ENCODE measurements around the gene TMED10. TPM values are rescaled to one million over a fixed set of nuclear protein-coding genes. Genes with fewer than 3 reads are reported as not detected.
A peak's percentile ranks its signal among the peaks of the same experiment; 100 is the strongest.

Gene TMED10
- total and polyA plus RNA-seq, 2 of the 13 experiments (the other 11 are each of a cell fraction or from before 2014, with no cell fraction given), result 311 to 377 TPM

DNA sequence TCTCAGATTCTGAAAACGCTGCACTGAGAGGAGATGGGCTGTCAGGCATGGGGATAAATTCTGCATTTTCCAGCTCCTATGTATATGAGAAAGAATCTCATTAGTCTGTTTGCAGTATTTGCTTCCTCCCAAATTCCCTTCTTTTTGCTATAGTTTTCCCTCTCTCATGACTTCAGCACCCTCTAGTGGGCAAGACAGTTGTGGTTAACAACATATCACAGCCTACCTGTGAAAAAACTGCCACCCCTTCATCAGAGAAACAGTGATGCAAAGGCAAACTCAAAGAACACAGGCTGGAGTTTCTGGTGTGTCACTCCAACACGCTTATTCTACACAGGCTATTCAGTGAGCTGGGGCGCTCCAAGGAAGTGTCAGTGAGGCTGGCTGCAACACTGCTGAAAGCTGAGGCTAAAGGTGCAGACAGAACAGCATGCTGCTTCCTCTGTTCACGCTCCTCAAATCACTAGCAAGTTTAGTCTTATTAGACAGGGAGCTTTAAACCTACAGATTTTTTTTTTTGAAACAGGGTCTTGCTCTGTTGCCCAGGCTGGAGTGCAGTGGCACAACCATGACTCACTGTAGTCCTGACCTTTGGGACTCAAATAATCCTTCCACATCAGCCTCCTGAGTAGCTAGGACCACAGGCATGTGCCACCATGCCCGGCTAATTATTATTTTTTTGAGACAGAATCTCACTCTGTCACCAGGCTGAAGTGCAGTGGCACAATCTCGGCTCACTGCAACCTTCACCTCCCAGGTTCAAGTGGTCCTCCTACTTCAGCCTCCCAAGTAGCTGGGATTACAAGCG, 87.6 kb downstream of the TMED10 start (continued):
- TF ChIP-seq, protein P1, sequence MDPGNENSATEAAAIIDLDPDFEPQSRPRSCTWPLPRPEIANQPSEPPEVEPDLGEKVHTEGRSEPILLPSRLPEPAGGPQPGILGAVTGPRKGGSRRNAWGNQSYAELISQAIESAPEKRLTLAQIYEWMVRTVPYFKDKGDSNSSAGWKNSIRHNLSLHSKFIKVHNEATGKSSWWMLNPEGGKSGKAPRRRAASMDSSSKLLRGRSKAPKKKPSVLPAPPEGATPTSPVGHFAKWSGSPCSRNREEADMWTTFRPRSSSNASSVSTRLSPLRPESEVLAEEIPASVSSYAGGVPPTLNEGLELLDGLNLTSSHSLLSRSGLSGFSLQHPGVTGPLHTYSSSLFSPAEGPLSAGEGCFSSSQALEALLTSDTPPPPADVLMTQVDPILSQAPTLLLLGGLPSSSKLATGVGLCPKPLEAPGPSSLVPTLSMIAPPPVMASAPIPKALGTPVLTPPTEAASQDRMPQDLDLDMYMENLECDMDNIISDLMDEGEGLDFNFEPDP (CRISPR knock-in tag; conservative IDR thresholded peaks at IDR 0.05), result 0 out of 2 replicates have a peak, but pooled peaks have one; percentile 15
- TF ChIP-seq, protein P2, sequence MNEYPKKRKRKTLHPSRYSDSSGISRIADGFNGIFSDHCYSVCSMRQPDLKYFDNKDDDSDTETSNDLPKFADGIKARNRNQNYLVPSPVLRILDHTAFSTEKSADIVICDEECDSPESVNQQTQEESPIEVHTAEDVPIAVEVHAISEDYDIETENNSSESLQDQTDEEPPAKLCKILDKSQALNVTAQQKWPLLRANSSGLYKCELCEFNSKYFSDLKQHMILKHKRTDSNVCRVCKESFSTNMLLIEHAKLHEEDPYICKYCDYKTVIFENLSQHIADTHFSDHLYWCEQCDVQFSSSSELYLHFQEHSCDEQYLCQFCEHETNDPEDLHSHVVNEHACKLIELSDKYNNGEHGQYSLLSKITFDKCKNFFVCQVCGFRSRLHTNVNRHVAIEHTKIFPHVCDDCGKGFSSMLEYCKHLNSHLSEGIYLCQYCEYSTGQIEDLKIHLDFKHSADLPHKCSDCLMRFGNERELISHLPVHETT (CRISPR knock-in tag; conservative IDR thresholded peaks at IDR 0.05), result no peak
- TF ChIP-seq RAD21 (CRISPR knock-in tag; IDR thresholded peaks at IDR 0.05), result peak; percentile 84

DNA sequence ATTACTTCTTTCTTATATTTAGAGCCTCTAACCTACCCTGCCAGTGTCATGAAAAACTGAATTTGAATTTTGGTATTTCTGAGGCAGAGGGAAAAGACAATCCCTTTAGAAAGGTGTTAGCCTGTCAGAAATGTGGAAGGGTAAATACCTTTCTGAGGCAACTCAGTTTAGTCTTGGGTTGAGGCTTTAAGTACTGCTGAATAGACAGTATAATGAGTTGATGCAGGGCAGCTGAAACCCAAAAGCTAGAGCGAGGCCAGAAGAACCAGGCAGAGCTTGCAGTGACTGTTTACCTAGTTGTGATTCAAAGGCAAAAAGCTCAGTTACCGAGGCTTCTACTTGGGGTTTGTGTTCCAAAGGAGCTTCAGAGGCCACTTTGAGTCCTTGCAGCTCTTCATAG, 88.3 kb downstream of the TMED10 start:
- H3K36me3 ChIP-seq (replicated peaks in 1 of 2; ENCODE audit: control insufficient read depth in 1 of 2, insufficient read depth in 2 of 2, low read length in 2 of 2), result peaks cover 12 to 42% of the 10 kb centered on the region in 2 experiments
- H3K9ac ChIP-seq (ENCODE audit: insufficient read depth, low read depth, low read length), result no peak overlapping the region
- no peaks in the 10 kb centered on the region for H4K20me1 ChIP-seq (ENCODE audit: insufficient read depth, low read length)
- H2AFZ ChIP-seq (ENCODE audit: low read length), result no peak overlapping the region
- no peaks in the 10 kb centered on the region for H3K27me3 ChIP-seq (ENCODE audit: control insufficient read depth in 1 of 2, insufficient read depth in 2 of 2, low read length in 2 of 2)
- no peaks in the 10 kb centered on the region for H3K4me1 ChIP-seq (ENCODE audit: insufficient read depth, low read length)
- intact Hi-C loops (cut with micrococcal nuclease; ENCODE audit: unreplicated experiment), result loop anchor here (1.0 kb wide), 2 partner anchors 142 to 174 kb away; no protein-coding TSS in a partner anchor
- ChIA-PET POLR2A (interaction anchor here (1.1 to 1.3 kb wide), 3 partner anchors 143 to 166 kb away, joined by 3 read pairs; partner anchors contain the start of gene RPS6KL1), CTCF (ENCODE audit: low intra/inter-chr PET ratio, low total read pairs) (interaction anchor here (2.7 to 2.8 kb wide), 2 partner anchors 142 to 174 kb away, joined by 11 to 44 read pairs; no protein-coding TSS in a partner anchor)
- WGBS (ENCODE audit: low lambda C conversion rate), result 91% methylated on average over 2 of the region's 2 CpGs
- no peak overlapping the region for H3K4me3 ChIP-seq (replicated peaks in 1 of 3; ENCODE audit: insufficient read depth in 1 of 3, low read depth in 2 of 3, low read length in 3 of 3)
- no peaks in the 10 kb centered on the region for H3K79me2 ChIP-seq (ENCODE audit: insufficient read depth, low read length)
- TF ChIP-seq MAFK (conservative IDR thresholded peaks at IDR 0.05 in 1 of 2, IDR thresholded peaks at IDR 0.05 in 1 of 2; ENCODE audit: low read length in 2 of 2) (peak; percentile 45 to 46), ZFAT (CRISPR knock-in tag; conservative IDR thresholded peaks at IDR 0.05) (no peak), MAFF (IDR thresholded peaks at IDR 0.05; ENCODE audit: low read depth, low read length) (0 out of 2 replicates have a peak, but pooled peaks have one; percentile 2), ZNF180 (CRISPR knock-in tag; IDR thresholded peaks at IDR 0.05; ENCODE audit: borderline replicate concordance, low read depth) (no peak)
- FAIRE-seq (no peak), ATAC-seq (no peak), DNase-seq (ENCODE audit: low spot score) (no peak)
- H3K9me3 ChIP-seq (ENCODE audit: low read length), result no peaks in the 10 kb centered on the region
- no peak overlapping the region for H3K27ac ChIP-seq (ENCODE audit: extremely low read length, insufficient read depth, low read length)
- H3K4me2 ChIP-seq (ENCODE audit: low read depth, low read length), result no peak overlapping the region
- in situ Hi-C loops (cut with HindIII; ENCODE audit: extremely low pct_ligation_motif_present, low pct_unique_long_range_greater_than_20kb), result no loop called here
- no TSS peak for BruUV-seq (replicated peaks)
